DOHH2 (cell line): Measurements from ENCODE around the gene FLT3LG.

Experiments used
- H3F3A ChIP-seq: fragments of 200-600 bp; sonication (generic), shearing (Covaris generic); 2 replicates; pipeline ENCODE4 v1.6.0; 2016; ENCODE audit warnings: antibody characterized with exemption, mild to moderate bottlenecking; ENCODE audit not compliant: control insufficient read depth, insufficient read depth
- H3K27ac ChIP-seq: fragments of 200-600 bp; sonication (generic); 2 replicates; pipeline ENCODE4 v1.5.1; 2014; ENCODE audit warnings: low read depth, mild to moderate bottlenecking, low read length, moderate library complexity
- H3K27me3 ChIP-seq: fragments of 200-600 bp; sonication (generic); 2 replicates; pipeline ENCODE4 v1.6.1; 2014; ENCODE audit warnings: mild to moderate bottlenecking, low read length, mixed read lengths; ENCODE audit not compliant: control insufficient read depth
- H3K36me3 ChIP-seq: fragments of 200-600 bp; sonication (generic); 2 replicates; pipeline ENCODE4 v1.6.1; 2014; ENCODE audit warnings: mild to moderate bottlenecking, low read length, moderate library complexity, mixed read lengths; ENCODE audit not compliant: control insufficient read depth
- H3K4me1 ChIP-seq: fragments of 200-600 bp; sonication (generic); 2 replicates; pipeline ENCODE4 v1.6.1; 2014; ENCODE audit warnings: mild to moderate bottlenecking, low read length, mixed read lengths; ENCODE audit not compliant: control insufficient read depth
- H3K4me2 ChIP-seq: fragments of 200-600 bp; sonication (generic); 2 replicates; pipeline ENCODE4 v1.6.0; 2014; ENCODE audit warnings: mild to moderate bottlenecking, low read length, moderate library complexity
- H3K4me3 ChIP-seq: fragments of 200-600 bp; sonication (generic); 2 replicates; pipeline ENCODE4 v1.5.1; 2014; ENCODE audit warnings: mild to moderate bottlenecking, low read length, mixed read lengths
- H3K79me2 ChIP-seq: fragments of 200-600 bp; sonication (generic); 2 replicates; pipeline ENCODE4 v1.6.1; 2014; ENCODE audit warnings: mild to moderate bottlenecking, low read length, mixed read lengths; ENCODE audit not compliant: control insufficient read depth
- H3K9me2 ChIP-seq: fragments of 200-600 bp; sonication (generic); replicated peaks from 2 replicates; pipeline ENCODE4 v1.6.1; 2014; ENCODE audit warnings: mild to moderate bottlenecking, low read length, mixed read lengths; ENCODE audit not compliant: control insufficient read depth
- H3K9me3 ChIP-seq: fragments of 200-600 bp; sonication (generic); 2 replicates; pipeline ENCODE4 v1.6.1; 2014; ENCODE audit warnings: antibody characterized with exemption, low read length, mixed read lengths; ENCODE audit not compliant: control insufficient read depth, insufficient read depth
- H4K20me1 ChIP-seq: fragments of 200-600 bp; sonication (generic); 2 replicates; pipeline ENCODE4 v1.6.0; 2014; ENCODE audit warnings: low read depth, mild to moderate bottlenecking, antibody characterized with exemption, low read length, moderate library complexity; ENCODE audit not compliant: control insufficient read depth, insufficient read depth
- EZH2phosphoT487 ChIP-seq: fragments of 200-600 bp; sonication (generic); IDR thresholded peaks from 2 replicates; pipeline ENCODE4 v1.6.1; 2017; ENCODE audit warnings: borderline replicate concordance, mild to moderate bottlenecking, antibody characterized with exemption, low read length, moderate library complexity, mixed read lengths
- TF ChIP-seq, protein P1 (sequence below): fragments of 200-600 bp; sonication (generic); IDR thresholded peaks from one replicate; pipeline ENCODE4 v1.5.1; 2014; ENCODE audit warnings: antibody characterized with exemption, mild to moderate bottlenecking, low read depth, low read length; ENCODE audit not compliant: poor library complexity, severe bottlenecking

Gene FLT3LG

DNA sequence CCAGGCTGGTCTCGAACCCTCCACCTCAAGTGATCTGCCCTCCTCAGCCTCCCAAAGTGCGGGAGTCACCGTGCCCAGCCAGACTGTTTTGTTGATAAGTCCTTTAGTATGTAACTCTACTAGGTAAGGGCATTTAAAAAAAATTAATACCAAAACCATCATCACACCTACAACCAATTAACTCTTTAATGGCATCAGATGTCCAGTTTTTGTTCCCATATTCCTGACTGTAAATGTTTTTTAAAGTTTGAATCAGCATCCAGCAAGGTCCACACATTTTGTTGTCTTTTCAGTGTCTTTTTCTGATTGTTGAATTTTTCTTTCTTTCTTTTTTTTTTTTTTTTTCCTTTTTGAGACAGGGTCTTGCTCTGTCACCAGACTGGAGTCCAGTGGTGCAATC, 44.0 kb downstream of the FLT3LG start:
- Histone ChIP-seq H3K27me3 (0 out of 2 replicates have a peak, but pooled peaks cover 5% of the 10 kb centered on the region), H3K27ac (no peak overlapping the region), H3K9me3 (no peaks in the 10 kb centered on the region), H3K36me3 (no peaks in the 10 kb centered on the region), H3K4me2 (no peak overlapping the region), H3K79me2 (no peaks in the 10 kb centered on the region), H3K9me2 (no peaks in the 10 kb centered on the region), H3F3A (peaks cover 3% of the 10 kb centered on the region), H3K4me1 (peaks cover 14% of the 10 kb centered on the region), H4K20me1 (no peaks in the 10 kb centered on the region), H3K4me3 (no peak overlapping the region)
- TF ChIP-seq, protein P1, sequence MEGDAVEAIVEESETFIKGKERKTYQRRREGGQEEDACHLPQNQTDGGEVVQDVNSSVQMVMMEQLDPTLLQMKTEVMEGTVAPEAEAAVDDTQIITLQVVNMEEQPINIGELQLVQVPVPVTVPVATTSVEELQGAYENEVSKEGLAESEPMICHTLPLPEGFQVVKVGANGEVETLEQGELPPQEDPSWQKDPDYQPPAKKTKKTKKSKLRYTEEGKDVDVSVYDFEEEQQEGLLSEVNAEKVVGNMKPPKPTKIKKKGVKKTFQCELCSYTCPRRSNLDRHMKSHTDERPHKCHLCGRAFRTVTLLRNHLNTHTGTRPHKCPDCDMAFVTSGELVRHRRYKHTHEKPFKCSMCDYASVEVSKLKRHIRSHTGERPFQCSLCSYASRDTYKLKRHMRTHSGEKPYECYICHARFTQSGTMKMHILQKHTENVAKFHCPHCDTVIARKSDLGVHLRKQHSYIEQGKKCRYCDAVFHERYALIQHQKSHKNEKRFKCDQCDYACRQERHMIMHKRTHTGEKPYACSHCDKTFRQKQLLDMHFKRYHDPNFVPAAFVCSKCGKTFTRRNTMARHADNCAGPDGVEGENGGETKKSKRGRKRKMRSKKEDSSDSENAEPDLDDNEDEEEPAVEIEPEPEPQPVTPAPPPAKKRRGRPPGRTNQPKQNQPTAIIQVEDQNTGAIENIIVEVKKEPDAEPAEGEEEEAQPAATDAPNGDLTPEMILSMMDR = no peak
- no peak for TF ChIP-seq EZH2phosphoT487

- H3K36me3 ChIP-seq = no peaks in the 10 kb centered on the region
- TF ChIP-seq EZH2phosphoT487 = no peak
- TF ChIP-seq, protein P1 = no peak
- H3F3A ChIP-seq = peaks cover 3% of the 10 kb centered on the region
- no peaks in the 10 kb centered on the region for H3K9me2 ChIP-seq
- H3K79me2 ChIP-seq = no peaks in the 10 kb centered on the region
- H3K4me2 ChIP-seq = no peak overlapping the region
- H3K4me3 ChIP-seq = no peak overlapping the region
- peaks cover 1% of the 10 kb centered on the region; the same call in 1 of the 2 replicates for H3K4me1 ChIP-seq
- no peaks in the 10 kb centered on the region for H3K27me3 ChIP-seq
- H3K27ac ChIP-seq = no peak overlapping the region
- H3K9me3 ChIP-seq = no peaks in the 10 kb centered on the region
- no peaks in the 10 kb centered on the region for H4K20me1 ChIP-seq
Measured at GRCh38 chr19:49520705-49521319, 46.8 kb downstream of the FLT3LG start.

GRCh38 chr19:49524812-49525455, 50.9 kb downstream of the FLT3LG start:
- no peaks in the 10 kb centered on the region for H3F3A ChIP-seq
- no peaks in the 10 kb centered on the region for H3K79me2 ChIP-seq
- no peaks in the 10 kb centered on the region for H3K9me3 ChIP-seq
- H4K20me1 ChIP-seq = no peaks in the 10 kb centered on the region
- no peak for TF ChIP-seq EZH2phosphoT487
- TF ChIP-seq, protein P1 = no peak
- no peak overlapping the region for H3K27ac ChIP-seq
- H3K4me2 ChIP-seq = no peak overlapping the region
- no peaks in the 10 kb centered on the region for H3K27me3 ChIP-seq
- no peaks in the 10 kb centered on the region for H3K36me3 ChIP-seq
- no peaks in the 10 kb centered on the region for H3K4me1 ChIP-seq
- no peaks in the 10 kb centered on the region for H3K9me2 ChIP-seq
- no peak overlapping the region for H3K4me3 ChIP-seq
